ENCODE data around the gene HUWE1.

DNA sequence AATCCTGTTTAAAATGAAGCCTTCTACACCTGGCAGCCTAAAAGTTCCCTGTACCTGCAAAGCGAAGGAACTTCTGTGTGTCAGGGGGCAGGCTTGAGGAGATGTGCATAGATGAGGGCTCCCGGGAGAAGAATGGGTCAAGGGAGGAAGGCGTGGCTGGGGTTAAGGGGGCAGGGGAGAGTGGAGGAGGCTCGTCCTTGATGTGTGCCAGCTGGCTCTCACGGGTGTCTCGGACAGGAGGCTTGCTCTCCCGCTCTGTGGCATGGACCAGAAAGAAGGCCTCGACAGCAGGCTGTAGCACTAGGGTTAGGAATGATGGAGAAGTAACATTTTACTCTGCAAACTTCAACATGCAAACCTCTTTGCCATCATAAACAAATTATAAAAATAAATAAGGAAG lies 147.7 kb downstream of the HUWE1 start:
- TF ChIP-seq, protein P1, sequence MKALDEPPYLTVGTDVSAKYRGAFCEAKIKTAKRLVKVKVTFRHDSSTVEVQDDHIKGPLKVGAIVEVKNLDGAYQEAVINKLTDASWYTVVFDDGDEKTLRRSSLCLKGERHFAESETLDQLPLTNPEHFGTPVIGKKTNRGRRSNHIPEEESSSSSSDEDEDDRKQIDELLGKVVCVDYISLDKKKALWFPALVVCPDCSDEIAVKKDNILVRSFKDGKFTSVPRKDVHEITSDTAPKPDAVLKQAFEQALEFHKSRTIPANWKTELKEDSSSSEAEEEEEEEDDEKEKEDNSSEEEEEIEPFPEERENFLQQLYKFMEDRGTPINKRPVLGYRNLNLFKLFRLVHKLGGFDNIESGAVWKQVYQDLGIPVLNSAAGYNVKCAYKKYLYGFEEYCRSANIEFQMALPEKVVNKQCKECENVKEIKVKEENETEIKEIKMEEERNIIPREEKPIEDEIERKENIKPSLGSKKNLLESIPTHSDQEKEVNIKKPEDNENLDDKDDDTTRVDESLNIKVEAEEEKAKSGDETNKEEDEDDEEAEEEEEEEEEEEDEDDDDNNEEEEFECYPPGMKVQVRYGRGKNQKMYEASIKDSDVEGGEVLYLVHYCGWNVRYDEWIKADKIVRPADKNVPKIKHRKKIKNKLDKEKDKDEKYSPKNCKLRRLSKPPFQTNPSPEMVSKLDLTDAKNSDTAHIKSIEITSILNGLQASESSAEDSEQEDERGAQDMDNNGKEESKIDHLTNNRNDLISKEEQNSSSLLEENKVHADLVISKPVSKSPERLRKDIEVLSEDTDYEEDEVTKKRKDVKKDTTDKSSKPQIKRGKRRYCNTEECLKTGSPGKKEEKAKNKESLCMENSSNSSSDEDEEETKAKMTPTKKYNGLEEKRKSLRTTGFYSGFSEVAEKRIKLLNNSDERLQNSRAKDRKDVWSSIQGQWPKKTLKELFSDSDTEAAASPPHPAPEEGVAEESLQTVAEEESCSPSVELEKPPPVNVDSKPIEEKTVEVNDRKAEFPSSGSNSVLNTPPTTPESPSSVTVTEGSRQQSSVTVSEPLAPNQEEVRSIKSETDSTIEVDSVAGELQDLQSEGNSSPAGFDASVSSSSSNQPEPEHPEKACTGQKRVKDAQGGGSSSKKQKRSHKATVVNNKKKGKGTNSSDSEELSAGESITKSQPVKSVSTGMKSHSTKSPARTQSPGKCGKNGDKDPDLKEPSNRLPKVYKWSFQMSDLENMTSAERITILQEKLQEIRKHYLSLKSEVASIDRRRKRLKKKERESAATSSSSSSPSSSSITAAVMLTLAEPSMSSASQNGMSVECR (CRISPR knock-in tag; IDR thresholded peaks at IDR 0.05) = no peak
- TF ChIP-seq, protein P2, sequence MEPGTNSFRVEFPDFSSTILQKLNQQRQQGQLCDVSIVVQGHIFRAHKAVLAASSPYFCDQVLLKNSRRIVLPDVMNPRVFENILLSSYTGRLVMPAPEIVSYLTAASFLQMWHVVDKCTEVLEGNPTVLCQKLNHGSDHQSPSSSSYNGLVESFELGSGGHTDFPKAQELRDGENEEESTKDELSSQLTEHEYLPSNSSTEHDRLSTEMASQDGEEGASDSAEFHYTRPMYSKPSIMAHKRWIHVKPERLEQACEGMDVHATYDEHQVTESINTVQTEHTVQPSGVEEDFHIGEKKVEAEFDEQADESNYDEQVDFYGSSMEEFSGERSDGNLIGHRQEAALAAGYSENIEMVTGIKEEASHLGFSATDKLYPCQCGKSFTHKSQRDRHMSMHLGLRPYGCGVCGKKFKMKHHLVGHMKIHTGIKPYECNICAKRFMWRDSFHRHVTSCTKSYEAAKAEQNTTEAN (CRISPR knock-in tag; IDR thresholded peaks at IDR 0.05) = no peak
- TF ChIP-seq, protein P3, sequence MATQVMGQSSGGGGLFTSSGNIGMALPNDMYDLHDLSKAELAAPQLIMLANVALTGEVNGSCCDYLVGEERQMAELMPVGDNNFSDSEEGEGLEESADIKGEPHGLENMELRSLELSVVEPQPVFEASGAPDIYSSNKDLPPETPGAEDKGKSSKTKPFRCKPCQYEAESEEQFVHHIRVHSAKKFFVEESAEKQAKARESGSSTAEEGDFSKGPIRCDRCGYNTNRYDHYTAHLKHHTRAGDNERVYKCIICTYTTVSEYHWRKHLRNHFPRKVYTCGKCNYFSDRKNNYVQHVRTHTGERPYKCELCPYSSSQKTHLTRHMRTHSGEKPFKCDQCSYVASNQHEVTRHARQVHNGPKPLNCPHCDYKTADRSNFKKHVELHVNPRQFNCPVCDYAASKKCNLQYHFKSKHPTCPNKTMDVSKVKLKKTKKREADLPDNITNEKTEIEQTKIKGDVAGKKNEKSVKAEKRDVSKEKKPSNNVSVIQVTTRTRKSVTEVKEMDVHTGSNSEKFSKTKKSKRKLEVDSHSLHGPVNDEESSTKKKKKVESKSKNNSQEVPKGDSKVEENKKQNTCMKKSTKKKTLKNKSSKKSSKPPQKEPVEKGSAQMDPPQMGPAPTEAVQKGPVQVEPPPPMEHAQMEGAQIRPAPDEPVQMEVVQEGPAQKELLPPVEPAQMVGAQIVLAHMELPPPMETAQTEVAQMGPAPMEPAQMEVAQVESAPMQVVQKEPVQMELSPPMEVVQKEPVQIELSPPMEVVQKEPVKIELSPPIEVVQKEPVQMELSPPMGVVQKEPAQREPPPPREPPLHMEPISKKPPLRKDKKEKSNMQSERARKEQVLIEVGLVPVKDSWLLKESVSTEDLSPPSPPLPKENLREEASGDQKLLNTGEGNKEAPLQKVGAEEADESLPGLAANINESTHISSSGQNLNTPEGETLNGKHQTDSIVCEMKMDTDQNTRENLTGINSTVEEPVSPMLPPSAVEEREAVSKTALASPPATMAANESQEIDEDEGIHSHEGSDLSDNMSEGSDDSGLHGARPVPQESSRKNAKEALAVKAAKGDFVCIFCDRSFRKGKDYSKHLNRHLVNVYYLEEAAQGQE (IDR thresholded peaks at IDR 0.05; ENCODE audit: borderline replicate concordance) = no peak
- TF ChIP-seq, protein P3 (CRISPR knock-in tag; IDR thresholded peaks at IDR 0.05; ENCODE audit: low read depth) = no peak
- TF ChIP-seq ZKSCAN1 (IDR thresholded peaks at IDR 0.05; ENCODE audit: low read depth, low read length) (no peak), TAF1 (IDR thresholded peaks at IDR 0.05; ENCODE audit: control insufficient read depth, extremely low read depth, insufficient read depth, low read length, severe bottlenecking) (no peak), CHD1 (IDR thresholded peaks at IDR 0.05; ENCODE audit: low read length) (no peak), ZNF766 (CRISPR knock-in tag; conservative IDR thresholded peaks at IDR 0.05) (no peak), SMC3 (conservative IDR thresholded peaks at IDR 0.05; ENCODE audit: insufficient read depth, low read depth, low read length) (no peak)
- TF ChIP-seq, protein P4, sequence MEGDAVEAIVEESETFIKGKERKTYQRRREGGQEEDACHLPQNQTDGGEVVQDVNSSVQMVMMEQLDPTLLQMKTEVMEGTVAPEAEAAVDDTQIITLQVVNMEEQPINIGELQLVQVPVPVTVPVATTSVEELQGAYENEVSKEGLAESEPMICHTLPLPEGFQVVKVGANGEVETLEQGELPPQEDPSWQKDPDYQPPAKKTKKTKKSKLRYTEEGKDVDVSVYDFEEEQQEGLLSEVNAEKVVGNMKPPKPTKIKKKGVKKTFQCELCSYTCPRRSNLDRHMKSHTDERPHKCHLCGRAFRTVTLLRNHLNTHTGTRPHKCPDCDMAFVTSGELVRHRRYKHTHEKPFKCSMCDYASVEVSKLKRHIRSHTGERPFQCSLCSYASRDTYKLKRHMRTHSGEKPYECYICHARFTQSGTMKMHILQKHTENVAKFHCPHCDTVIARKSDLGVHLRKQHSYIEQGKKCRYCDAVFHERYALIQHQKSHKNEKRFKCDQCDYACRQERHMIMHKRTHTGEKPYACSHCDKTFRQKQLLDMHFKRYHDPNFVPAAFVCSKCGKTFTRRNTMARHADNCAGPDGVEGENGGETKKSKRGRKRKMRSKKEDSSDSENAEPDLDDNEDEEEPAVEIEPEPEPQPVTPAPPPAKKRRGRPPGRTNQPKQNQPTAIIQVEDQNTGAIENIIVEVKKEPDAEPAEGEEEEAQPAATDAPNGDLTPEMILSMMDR (IDR thresholded peaks at IDR 0.05 in 2 of 3, conservative IDR thresholded peaks at IDR 0.05 in 1 of 3; ENCODE audit: insufficient read depth in 2 of 3, low read depth in 1 of 3, low read length in 3 of 3) = no peak

Data from K562 (cell line).